HepG2 (cell line): ENCODE data around the gene SCGB3A2. TPM values are rescaled to one million over a fixed set of nuclear protein-coding genes. Genes with fewer than 3 reads are reported as not detected.
A peak's percentile ranks its signal among the peaks of the same experiment; 100 is the strongest.

Source experiments
- ATF1 ChIP-seq: IDR thresholded peaks from 2 replicates; pipeline ENCODE4 v1.6.1; 2016; ENCODE audit warnings: mild to moderate bottlenecking, control low read depth
- ATF2 ChIP-seq: sonication (generic); formaldehyde crosslinking; IDR thresholded peaks from 2 replicates; pipeline ENCODE4 v1.4.0; 2020; ENCODE audit warnings: missing genetic modification reagents
- CEBPB ChIP-seq: IDR thresholded peaks from 2 replicates; pipeline ENCODE4 v1.6.1; 2011; ENCODE audit warnings: low read depth, low read length, improper control_type of control experiment, borderline replicate concordance
- E2F5 ChIP-seq: sonication (generic); formaldehyde crosslinking; conservative IDR thresholded peaks from 2 replicates; pipeline ENCODE4 v1.4.0; 2020; ENCODE audit warnings: missing genetic modification reagents
- GATAD1 ChIP-seq: IDR thresholded peaks from 2 replicates; pipeline ENCODE4 v1.6.1; 2016; ENCODE audit warnings: missing genetic modification reagents, missing compliant biosample characterization
- GMEB1 ChIP-seq: sonication (generic); formaldehyde crosslinking; IDR thresholded peaks from 2 replicates; pipeline ENCODE4 v1.5.1; 2020; ENCODE audit warnings: missing genetic modification reagents, mild to moderate bottlenecking, borderline replicate concordance
- HHEX ChIP-seq: IDR thresholded peaks from 2 replicates; pipeline ENCODE4 v1.6.1; 2016; ENCODE audit warnings: control low read depth
- HMGXB3 ChIP-seq: sonication (generic); formaldehyde crosslinking; IDR thresholded peaks from 2 replicates; pipeline ENCODE4 v1.4.0; 2020; ENCODE audit warnings: missing genetic modification reagents, borderline replicate concordance
- MEIS2 ChIP-seq: sonication (generic); formaldehyde crosslinking; IDR thresholded peaks from 2 replicates; pipeline ENCODE4 v1.9.0; 2021; ENCODE audit warnings: mild to moderate bottlenecking, missing genetic modification reagents
- PPARG ChIP-seq: conservative IDR thresholded peaks from 2 replicates; pipeline ENCODE4 v1.6.1; 2016; ENCODE audit warnings: missing biosample characterization, missing genetic modification reagents
- RBFOX2 ChIP-seq: fragments of 200-400 bp; formaldehyde crosslinking; IDR thresholded peaks from 2 replicates; pipeline ENCODE4 v1.6.1; 2017; ENCODE audit warnings: low read depth, mild to moderate bottlenecking, low read length
- RORA ChIP-seq: sonication (generic); formaldehyde crosslinking; IDR thresholded peaks from 2 replicates; pipeline ENCODE4 v1.5.0; 2020; ENCODE audit warnings: mild to moderate bottlenecking, missing genetic modification reagents, moderate library complexity
- SALL1 ChIP-seq: sonication (generic); formaldehyde crosslinking; IDR thresholded peaks from 2 replicates; pipeline ENCODE4 v1.8.0; 2022; ENCODE audit warnings: mild to moderate bottlenecking, missing genetic modification reagents
- SMAD1 ChIP-seq: sonication (generic); formaldehyde crosslinking; IDR thresholded peaks from 2 replicates; pipeline ENCODE4 v1.4.0; 2020; ENCODE audit warnings: missing genetic modification reagents, low read depth, mild to moderate bottlenecking, borderline replicate concordance
- ZFP36 ChIP-seq: fragments of 150-350 bp; IDR thresholded peaks from 2 replicates; pipeline ENCODE4 v1.6.1; 2018; ENCODE audit warnings: borderline replicate concordance, low read length, low read depth; ENCODE audit not compliant: partially characterized antibody
- ZNF256 ChIP-seq: sonication (generic); formaldehyde crosslinking; conservative IDR thresholded peaks from 2 replicates; pipeline ENCODE4 v1.4.0; 2020; ENCODE audit warnings: missing genetic modification reagents
- ZNF281 ChIP-seq: sonication (generic); formaldehyde crosslinking; IDR thresholded peaks from 2 replicates; pipeline ENCODE4 v1.4.0; 2020; ENCODE audit warnings: missing genetic modification reagents, borderline replicate concordance
- ZNF350 ChIP-seq: sonication (generic); formaldehyde crosslinking; IDR thresholded peaks from 2 replicates; pipeline ENCODE4 v1.4.0; 2020; ENCODE audit warnings: mild to moderate bottlenecking, low read depth, missing genetic modification reagents, borderline replicate concordance
- polyA plus RNA-seq, 8 experiments: library from polyadenylated mRNA; depleted of rRNA in 3 of 8; stranded (reverse) in 7 of 8; unstranded in 1 of 8; fragments of >200 nt; fragmentation: Illumina TruSeq in 4 of 8; extraction: Trizol in 4 of 8; gene quantifications; 2 replicates each; pipeline versions ENCODE4 v1.2.1 to v1.2.3, GENCODE V29; 2011 to 2016; ENCODE audit warnings: low read depth in 4 of 8, missing spikeins in 1 of 8, mixed read lengths in 1 of 8; ENCODE audit not compliant: insufficient read depth in 1 of 8
- total RNA-seq, 5 experiments: library from RNA; depleted of rRNA; stranded (reverse); fragments of >200 nt; fragmentation: Illumina TruSeq; extraction: Trizol; gene quantifications; 2 replicates each; pipeline ENCODE4 v1.2.3, GENCODE V29; 2016; ENCODE audit warnings: low read depth in 1 of 5
- TF ChIP-seq, protein P1 (sequence below): sonication (generic); formaldehyde crosslinking; IDR thresholded peaks from 2 replicates; pipeline ENCODE4 v1.4.0; 2020; ENCODE audit warnings: mild to moderate bottlenecking, missing genetic modification reagents

The SCGB3A2 gene
- total and polyA plus RNA-seq, 2 of the 13 experiments (the other 11 are each of a cell fraction or from before 2014, with no cell fraction given) = not detected

GRCh38 chr5:147835386-147835798 is 43.1 kb upstream of the SCGB3A2 start (continued):
- TF ChIP-seq SMAD1 (CRISPR knock-in tag) (no peak), ZNF281 (peak; percentile 79; the same call in 1 of the 2 replicates), E2F5 (CRISPR knock-in tag) (no peak), ZNF256 (CRISPR knock-in tag) (no peak), ZFP36 (peak; percentile 94), ATF2 (peak; percentile 92), ATF1 (peak; percentile 85), RBFOX2 (no peak), HHEX (CRISPR knock-in tag) (peak; percentile 100), CEBPB (peak; percentile 93), HMGXB3 (CRISPR knock-in tag) (peak; percentile 75), PPARG (peak; percentile 99), RORA (no peak), ZNF350 (CRISPR knock-in tag) (no peak), GMEB1 (CRISPR knock-in tag) (no peak), SALL1 (CRISPR knock-in tag) (peak; percentile 59; the same call in 1 of the 2 replicates), MEIS2 (CRISPR knock-in tag) (peak; percentile 84; the same call in 1 of the 2 replicates), GATAD1 (CRISPR knock-in tag) (peak; percentile 76)
- TF ChIP-seq, protein P1, sequence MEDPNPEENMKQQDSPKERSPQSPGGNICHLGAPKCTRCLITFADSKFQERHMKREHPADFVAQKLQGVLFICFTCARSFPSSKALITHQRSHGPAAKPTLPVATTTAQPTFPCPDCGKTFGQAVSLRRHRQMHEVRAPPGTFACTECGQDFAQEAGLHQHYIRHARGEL (CRISPR knock-in tag) = no peak
